ENCODE measurements around the gene ACAP3.

ACAP3 gene

DNA sequence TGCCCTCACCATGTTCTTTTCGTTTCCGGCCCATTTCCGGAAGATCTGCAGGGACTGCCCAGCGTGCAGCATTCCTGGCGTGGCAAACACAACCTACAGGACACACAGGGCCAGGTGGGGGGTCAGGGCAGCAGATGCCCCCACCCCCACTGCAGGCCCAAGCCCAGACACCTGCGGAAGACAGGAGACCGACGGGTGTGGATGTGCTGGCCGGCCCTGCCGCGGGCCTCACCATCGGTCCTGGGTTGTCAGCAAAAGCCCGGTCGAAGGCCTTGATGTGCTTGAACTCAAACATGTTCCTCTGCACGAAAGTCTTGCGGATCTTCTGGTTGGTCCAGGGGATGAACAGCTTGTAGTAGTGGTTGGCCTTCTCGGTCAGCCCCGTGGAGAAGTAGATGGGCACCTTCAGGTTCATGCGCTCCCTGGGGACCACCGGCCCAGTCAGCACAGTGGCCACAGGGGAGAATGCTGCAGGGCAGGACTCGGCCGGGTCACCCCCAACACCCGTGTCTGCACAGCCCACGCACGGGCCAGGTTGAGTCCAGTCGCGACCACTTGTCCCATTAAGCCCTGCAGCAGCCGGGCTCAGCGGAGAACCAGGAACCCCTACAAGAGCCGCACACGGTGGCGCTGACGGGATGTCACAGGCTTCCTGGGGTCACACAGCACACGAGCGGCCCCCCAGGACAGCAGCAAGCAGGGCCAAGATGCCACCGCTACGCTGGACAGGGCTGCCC is 5.9 kb upstream of the ACAP3 start:
- DNase-seq, result no peak

DNA sequence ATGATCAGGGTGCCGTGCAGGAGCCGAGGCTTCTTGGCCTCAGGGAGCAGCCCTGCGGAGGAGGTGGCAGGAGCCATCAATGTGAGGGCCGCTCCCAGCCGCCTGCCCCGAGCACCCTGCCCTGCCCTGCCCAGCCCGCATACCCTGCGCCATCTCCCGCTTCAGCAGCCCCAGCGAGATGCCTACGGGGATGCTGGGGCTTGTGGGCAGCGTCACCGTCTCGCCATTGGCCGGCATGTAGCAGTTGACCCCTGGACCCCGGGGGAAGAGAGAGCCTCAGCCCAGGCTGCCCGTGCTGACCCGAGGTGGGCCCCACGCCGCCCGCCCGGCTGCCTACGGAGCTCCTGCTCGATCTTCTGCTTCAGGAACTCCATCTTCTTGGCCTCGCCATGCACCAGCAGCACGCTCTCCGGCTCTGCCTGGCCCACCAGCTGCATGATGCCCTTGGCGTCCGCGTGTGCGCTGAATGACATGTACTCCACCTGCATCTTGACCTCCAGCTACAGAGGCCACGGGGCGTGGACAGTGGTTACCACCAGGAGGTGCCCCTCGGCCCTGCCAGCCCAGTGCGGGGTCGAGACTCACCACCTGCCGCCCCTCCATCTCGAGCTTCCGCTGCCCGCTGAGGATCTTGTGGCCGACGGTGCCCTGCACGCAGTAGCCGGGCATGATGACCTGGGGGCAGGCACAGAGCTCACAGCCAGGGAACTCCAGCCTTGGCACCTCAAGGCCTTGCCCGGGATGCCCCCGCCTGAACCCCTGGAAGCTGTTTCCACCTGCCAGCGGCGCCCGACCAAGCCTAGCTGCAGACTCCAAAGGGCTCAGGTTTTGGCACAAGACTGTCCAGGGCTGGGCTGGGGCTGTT is 5.0 kb upstream of the ACAP3 start:
- no peak for DNase-seq

DNA sequence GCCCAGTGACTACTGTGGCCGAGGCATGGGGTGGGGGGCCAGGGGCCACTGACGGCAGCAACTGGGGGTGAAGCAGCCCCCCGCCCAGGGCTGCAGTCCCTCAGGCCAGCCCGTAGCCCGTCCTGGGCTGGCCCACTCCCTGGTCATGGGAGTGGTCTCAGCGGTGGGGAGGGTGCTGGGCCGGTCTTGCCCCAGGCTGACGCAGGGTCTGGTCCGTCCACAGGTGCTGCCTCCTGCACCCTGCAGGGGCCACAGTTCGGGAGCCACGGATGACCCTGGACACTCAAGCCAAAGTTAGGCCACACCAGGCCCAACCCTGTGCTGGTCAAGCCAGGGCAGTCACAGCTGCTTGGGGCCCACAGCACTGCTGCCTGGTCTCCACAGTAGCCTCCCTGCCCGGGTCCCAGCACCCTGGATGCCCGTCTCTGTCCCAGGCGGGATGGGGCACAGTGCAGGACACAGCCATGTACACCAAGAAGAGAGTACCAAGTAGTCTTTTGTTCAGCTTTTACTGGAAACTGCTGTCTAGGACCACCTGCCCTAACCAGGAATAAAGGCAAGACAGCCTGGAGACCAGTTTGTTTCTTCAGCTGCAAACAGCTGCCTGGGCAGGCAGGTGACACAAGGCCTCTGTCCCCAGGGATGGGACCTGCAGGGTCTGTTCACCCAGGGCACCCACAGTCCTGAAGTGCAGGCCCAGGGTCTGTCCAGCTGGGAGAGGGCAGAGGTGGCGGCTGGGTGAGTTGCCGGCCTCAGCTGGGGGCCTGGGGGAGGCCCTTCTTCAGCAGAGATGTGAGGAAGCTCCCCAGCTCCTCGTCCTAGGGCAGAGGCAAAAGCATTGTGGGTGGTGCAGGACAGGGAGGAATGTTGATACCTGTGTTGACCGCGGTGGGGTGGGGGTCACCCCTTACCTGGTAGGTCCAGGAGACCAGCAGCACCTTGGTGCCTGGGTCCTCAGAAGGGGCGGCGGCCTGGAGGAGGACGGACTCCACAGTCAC is 3.7 kb upstream of the ACAP3 start:
- no peak for DNase-seq

DNA sequence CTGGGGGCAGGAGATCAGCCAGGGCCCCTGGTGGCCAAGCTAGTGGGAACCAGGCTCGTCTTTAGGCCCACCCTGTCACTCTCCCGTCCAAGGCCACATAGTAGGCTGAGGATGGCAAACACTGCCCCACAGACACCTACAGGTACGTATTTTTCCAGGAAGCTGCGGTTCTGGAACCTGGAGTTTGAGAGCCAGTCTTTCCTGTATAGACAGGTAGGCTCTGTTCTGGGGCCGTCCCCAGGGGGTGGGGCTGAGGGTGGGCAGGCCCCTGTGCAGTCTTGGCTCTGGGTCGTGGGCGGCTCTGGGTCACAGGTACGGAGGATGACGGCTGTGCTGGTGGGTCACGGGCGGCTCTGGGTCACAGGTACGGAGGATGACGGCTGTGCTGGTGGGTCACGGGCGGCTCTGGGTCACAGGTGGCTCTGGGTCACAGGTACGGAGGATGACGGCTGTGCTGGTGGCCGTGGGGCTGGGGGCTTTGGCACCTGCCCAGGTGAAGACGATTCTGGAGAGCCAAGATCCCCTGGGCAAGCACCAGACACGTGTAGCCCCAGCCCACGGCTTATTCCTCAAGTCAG is 2.8 kb upstream of the ACAP3 start:
- no peak for DNase-seq

DNA sequence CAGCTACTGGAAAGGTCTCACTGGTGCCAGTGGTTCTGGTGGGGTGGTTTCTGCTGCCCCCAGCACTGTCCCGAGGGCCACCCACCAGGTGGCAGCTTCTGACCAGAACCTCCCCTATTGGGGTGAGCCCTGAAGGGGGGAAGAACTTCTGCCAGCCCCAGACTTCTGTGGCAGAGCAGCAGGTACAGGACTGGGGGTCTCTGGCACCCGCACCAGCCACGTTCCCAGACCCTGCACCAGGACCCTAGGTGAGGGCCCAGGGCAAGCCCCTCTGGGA is 2.3 kb upstream of the ACAP3 start:
- DNase-seq, result no peak

DNA sequence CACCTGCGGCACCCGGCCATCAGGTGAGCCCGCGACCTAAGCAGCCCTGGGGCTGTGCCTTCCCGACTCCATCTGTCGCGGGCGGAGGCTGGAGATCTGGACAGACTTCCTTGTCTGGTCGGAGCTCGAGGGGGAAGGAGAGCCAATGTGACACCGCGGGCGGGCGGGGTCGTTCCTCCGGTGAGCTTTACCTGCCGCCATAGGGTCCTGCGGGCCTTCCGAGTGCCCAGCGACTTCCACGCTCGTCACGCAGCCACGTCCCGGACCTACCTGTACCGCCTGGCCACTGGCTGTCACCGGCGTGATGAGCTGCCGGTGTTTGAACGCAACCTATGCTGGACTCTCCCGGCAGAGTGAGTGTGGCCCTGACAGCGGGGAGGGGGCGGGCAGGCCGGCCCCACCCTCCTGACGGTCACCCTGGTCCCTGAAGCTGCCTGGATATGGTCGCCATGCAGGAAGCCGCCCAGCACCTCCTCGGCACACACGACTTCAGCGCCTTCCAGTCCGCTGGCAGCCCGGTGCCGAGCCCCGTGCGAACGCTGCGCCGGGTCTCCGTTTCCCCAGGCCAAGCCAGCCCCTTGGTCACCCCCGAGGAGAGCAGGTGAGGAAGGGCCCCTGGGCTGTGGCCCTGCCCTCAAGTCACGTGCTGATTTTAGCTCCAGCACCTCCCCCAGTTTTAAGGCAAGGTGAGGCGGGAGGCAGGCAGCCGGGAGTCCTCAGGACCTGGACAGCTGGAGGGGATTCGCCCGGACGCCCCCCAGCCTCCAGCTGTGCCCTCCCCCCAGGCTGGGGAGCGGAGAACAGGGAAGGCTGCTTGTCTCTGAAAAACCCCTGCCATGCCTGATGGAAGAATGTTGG is 1.8 kb upstream of the ACAP3 start:
- DNase-seq, result no peak

DNA sequence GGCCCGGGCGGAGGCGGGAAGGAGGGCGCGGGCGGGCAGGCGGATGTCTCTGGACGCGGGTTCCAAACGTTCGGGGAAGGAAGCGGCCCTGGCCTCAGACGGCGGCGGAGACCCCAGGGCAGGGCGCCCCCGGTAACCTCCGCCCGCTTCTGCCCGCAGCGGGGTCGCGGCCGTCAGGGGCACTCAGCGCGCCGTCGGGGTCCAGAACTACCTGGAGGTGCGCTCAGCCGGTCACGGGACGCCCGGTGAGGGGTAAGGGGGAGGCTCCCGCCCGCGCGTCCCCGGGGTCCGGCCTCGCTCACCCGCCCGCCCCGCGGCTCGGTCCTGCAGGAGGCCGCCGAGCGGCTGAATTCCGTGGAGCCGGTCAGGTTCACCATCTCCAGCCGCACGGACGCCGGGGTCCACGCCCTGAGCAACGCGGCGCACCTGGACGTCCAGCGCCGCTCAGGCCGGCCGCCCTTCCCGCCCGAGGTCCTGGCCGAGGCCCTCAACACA is 1.1 kb upstream of the ACAP3 start:
- DNase-seq, result no peak

DNA sequence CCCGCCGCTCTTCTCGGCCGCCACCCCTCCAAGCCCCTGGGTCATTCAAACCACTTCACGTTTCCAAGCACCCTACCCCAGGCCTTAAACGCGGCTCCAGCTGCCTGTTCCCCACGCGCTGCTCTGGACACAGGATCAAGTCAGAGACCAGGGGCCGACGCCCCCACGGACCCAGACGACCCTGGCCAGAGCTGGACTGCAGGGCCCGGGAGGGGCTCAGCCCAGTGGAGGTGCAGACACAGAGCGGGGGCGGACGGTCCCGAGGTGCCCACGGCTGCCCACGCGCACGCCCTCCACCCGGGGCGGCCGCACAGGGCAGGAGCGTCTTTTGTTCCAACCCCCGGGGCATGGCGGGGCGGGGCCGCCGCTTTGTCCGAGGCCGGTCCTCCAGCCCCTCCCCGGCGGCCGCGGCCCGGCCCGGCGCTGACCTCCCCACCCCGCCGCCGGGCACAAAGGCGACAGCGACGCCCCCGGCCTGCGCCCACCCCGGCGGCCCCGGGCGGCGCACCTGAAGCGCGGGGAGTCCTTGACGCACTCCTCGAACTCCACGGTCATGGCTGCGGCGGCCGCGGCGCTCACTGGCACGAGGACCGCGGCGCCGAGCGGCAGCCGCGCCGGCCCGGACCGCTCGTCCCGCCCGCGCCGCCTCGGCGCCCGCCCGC is 338 bp downstream of the ACAP3 start:
- DNase-seq, result no peak

DNA sequence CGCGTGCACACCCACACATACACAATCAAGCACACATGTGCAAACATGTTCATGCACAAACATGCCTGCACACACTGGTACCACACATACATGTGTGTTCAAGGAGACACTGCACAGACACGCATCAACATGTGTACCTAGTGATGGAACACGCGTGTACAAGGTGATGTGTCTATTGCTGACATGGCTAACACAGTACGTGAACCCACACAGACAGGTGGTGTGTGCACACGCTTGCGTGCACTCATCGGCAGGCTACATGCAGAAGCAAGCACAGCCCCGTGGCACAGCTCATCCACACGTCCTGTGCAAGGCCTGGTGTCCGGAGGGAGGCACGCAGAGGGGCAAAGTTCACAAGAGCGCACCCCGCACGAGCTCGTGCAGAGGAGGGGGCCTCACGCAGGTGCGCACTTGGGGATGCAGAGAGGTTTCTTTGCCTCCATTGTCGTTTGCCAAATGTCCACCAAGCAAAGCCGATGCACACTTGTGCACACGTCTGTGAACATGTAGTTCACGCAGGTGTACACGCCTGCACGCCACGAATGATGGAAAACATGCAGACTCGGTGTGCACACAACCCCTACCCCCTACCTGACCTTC is 969 bp downstream of the ACAP3 start:
- DNase-seq, result no peak

DNA sequence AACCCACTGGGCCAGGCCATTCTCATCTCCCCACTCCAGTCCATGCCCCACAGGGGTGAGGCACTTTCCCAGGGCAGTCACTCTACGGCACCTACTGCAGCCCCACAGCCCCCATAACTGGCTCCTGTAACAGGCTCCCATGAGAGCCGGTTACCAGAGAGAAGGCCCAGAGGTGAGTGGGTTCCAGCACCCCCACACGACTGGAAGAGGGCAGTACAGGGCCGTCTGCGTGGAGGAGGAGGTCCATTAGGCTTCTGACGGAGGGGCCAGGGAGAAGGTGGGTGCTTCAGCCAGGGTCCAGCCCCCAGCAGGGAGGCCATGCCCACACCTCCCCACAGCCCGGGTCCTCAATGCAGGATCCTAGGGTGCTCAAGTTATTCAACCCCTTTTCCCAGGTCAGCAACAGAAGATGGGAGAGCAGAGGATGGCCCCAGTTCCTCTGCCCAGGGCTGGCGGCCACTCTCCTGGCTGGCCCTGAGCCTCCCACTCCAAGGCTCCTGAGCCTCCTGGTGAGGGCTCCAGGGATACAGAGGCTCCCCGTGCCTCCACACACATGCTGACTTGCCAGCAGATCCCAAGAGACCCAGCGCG is 1.6 kb downstream of the ACAP3 start:
- DNase-seq, result no peak

DNA sequence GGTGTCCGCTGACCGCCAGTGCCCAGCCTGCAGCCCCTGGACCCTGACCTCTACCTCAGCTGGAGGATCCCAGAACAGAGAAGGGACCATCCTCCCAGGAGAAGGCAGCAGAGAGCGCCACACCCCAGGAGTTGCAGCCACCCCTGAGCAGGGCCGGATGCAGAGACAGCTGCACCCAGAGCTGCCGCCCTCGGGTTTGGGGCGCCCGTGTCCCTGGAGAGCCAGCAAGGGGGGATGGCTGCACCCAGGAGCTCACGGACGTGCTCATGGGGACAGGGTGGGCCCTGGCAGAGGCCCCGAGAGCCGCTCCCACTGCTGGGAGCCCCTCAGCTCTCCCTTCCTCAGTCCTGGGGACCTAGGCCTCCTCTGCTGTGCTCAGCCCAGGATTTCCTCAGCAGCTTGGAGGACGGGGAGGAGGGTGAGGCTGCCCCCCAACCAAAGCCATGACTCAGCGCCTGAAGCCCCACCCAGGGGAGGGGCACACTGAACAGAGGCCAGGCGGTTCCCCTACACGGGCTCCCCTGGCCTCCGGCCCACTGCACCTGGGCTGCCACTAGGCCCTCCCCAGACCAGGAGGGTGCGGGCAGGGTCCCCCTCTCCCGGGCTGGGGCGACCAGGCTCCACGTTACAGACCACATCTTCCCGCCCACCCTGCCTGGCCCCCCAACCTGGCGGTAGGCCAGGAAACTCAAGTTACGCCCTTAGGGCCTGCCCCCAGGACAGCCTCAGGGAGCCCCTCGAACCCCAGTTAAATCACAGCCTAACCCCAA is 2.2 kb downstream of the ACAP3 start:
- no peak for DNase-seq

DNA sequence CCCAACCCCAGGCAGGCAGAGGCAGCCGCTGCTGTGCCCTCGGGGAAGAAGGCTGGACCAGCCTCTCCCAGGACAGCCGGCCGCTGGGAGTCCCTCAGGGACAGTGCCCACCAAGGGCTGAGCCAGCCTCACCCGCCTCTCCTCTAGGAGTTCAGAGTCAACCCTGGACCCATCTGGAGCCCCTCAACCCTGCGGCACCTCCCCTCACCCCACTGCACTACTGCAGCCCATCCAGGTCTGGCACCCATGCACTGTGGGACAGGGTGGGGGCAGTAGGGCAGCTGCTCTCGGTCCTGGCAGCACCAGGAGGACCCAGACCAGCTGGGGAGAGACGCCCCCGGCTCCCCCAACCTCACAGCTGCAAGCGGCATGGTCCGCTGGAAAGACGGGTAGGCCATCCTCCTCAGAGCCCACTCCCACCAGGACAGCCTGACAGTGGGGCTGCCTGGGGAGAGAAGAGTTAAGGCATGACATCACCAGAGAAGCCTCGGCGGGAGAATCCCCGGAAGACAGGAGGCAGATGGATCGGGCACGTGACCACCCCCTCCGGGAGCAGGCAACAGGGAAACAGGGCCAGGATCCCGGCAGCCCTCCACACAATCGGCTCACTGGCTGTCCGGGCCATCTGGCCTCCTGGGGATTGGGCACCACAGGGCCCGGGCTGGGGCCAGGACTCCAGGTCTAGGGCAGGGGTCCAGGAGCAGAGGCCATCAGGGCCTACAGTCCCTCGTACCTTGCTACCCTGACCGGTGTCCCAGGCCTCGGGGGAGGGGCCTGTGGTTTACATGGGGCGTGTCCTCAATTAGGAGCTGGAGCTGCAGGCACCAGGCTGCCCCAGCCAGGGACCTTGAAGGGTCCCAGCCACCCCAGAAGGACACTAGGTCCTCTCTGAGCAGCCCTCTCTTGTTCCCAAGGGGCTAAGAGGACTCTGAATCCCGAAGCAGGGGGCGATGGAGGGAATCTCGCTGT is 3.1 kb downstream of the ACAP3 start:
- no peak for DNase-seq

DNA sequence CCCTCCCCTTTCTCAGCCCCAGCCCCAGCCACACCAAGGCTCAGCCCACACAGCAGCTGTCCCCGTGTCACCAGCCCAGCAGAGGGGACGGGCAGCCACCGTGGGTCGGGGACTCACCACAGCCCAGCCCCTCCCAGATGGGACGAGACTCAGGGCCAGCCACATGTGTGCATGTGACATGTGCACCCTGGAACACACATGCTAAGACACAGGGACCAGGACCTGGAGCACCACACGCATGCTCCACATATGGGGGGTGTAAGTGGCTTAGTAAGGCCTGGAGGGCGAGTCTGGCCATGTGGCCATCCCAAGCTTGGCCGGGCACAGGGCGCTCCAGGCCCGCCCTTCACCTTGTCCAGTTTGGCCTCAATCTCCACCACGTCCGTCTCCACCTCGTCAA is 4.0 kb downstream of the ACAP3 start:
- DNase-seq, result no peak

DNA sequence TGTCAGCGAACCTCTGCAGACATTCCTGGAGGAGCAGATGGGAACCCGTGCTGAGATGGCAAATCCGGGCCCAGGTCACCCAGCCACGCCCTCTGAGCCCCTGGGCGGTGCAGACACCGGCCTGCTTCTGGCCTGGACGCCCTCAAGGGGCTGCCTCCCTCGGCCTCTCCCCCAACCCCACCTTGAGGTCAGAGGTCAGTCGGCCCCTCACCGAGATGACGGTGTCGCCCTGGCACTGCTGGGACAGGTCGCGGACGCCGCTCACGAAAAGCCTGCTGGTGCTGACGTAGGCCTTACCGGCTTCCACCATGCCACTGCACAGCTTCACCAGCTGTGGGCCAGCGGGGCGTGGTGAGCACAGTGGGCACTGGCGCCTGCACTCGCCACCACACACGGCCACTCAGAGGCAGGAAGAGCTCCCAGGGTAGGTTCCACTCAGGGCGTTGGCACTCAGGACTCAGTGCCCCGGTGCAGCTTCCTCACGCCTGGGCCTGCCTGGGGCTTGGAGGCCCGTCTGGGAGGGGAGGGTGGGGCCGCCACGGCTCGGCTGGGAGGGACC is 4.7 kb downstream of the ACAP3 start:
- no peak for DNase-seq

DNA sequence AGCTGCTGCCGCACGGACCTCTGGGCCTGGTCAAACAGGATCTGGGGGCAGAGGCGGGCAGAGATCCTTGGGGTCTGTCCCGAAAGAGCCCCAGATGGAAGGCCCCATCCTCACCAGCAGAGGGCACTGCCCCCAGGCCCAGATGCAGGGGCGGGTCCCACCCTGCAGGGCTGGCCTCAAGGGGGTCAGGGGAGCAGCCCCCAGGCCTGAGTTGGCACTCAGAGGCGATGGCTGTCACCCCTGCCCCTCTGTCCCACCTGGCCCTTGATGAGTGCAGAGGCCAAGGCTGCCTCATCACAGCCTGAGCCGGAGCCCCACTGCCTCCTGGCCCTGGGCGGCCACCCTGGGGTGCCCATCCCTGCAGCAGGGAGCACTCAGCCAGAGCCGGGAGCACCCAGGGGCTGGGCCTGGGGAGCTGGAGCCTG is 5.7 kb downstream of the ACAP3 start:
- no peak for DNase-seq

DNA sequence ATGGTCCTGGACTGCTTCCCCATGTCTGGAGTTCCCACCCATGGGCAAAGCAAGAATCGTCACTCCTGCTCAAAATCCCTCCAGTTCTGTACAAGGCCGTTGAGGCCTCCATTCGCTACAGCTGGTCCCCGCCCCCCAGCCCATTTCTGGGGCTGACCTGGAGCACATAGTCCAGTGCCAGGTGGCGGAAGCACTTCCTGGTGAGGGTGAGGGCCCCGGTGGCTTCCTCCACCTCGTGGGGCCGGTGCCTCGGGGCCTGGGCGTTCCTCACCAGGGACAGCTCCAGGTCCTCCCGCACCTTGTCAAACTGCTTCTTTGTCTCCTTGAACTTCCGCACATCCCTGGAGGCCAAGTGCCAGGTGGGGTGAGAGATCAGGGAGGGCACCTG is 7.4 kb downstream of the ACAP3 start:
- DNase-seq, result no peak

DNA sequence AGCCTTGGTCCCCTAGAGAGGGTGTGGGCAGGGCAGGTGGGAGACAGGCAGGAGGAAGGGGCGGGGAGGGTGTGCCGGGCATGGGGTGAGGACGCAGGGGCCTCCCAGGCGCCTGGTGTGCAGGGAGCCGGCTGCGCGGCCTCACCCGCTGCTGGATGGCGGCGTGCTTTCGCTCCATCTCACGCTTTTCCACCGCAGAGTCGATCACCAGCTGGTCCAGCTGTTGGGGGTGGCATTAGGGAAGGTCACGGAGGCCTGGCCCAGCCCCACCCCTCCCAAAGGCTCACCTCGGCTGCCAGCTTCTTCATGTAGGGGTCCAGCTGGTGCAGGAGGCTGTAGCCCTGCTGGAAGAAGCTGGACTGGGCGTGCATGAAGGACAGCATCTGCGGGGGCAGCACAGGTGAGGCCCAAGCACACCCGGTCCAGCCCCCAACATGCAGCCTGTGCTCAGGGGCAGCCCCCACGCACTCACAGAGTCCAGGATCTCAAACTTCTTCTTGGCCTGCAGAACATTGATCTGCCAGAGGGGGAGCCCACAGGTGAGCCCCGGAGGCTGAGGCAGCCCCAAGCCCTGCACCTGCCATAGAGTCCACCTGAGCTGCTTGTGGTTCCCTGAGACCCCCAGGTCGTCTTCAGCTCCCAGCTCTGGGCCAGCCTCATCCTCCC is 7.9 kb downstream of the ACAP3 start:
- DNase-seq, result no peak

Data from activated CD4-positive, CD25-positive, alpha-beta regulatory T cell treated with anti-CD3 and anti-CD28 coated beads, Interleukin-2, amount 50 U/mL, for 72 hours (primary cell).